GM19452 (cell line): ENCODE measurements around the gene PTH1R.

ENCODE experiments used
- ATAC-seq: cut with Tn5 transposase; IDR thresholded peaks from one replicate; pipeline ENCODE4 v1.9.1; 2021; ENCODE audit not compliant: unreplicated experiment

Gene PTH1R

GRCh38 chr3:46877406-46878125 is at the start of gene PTH1R:
Gene PTH1R, plus strand, starts transcription at chr3:46877721. Its CDS starts 5,839 bp downstream, at chr3:46883560.
- ATAC-seq, result no peak

- peak; percentile 91 for ATAC-seq
These were observed 47.8 kb upstream of the PTH1R start for GRCh38 chr3:46829699-46830208.

GRCh38 chr3:46830801-46831200 is 46.7 kb upstream of the PTH1R start:
- ATAC-seq, result no peak

DNA sequence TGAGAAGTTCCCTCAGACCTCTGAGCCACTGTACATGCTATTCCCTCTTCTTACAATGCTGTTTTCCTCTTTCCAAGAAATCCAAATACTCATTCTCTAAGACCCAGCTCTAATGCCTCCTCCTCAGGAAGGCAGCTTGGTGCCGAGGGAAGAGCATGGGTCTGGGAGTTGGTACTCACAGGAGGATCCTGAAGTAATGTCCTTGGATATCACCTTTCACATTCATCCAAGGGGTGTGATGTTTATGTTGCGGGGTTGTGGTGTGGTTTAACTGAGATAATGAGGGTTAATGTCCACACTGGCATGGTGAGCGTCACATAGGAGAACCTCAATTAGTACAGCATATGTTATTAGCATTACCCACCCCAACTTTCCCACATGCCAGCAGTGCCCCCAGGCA is 46.2 kb upstream of the PTH1R start:
- no peak for ATAC-seq

DNA sequence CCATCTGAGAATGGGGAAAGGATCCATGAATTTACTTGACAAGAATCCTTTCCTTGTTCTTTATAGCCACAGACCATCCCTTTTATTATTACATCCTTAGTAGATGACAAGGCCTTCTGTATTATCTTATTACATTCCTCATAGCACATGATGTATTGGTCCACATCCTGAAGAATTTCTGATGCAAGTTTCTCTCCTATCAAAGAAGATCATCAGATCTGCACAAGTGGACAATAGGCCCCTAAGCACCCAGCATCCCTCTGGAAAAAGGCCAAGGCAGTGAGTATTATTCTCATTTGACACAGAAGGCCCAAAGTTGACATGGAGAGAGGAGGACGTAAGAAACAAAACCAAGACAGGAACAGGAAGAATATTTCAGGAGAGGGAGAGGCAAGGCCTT is 45.7 kb upstream of the PTH1R start:
- no peak for ATAC-seq

DNA sequence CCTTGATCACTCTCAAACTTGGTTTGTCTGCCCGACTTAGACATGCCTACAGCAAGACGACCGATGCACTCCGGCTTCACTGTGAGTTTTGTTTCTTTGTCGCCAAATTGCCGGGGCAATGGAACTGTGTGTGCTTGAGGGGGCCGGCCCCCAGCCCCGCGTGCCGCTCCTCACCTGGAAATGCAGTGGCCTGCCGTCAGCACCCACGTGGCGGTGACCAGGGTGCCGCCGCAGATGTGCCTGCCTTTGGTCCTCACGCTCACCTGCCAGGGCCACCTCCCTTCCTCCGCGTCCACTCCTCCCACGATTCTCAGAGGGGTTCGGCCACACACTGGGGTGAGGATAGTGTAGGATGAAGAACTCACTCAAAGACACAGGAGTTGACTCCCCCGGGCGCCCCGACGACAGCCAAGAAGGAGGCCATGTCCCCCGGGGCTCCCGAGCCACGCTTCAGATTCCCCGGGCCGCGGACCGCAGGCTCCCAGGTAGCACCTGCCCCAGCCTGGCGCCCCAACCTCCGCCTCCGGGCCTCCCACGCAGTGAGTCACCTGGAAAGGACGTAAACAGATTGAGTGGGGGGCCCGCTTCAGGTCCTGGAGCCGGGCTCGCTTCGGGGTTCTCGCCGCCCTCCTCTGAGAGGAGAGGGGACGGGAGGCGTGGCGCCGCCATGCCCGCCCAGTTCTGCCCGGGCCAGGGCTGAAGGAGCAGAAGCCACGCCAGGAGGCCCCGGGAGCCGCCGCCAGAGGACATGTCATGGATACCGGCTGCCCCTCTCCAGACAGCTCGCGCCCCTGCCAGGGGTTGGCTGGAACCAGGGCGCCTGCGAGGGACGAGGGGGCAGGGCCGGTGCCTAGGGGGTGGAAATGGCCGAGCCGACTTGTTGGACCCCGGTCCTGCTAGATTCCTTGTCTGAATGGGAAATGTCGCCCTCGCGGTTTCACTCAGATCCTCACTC is 43.9 kb upstream of the PTH1R start:
- no peak for ATAC-seq

- ATAC-seq, result no peak
These were observed 42.5 kb upstream of the PTH1R start for GRCh38 chr3:46835054-46835453.

DNA sequence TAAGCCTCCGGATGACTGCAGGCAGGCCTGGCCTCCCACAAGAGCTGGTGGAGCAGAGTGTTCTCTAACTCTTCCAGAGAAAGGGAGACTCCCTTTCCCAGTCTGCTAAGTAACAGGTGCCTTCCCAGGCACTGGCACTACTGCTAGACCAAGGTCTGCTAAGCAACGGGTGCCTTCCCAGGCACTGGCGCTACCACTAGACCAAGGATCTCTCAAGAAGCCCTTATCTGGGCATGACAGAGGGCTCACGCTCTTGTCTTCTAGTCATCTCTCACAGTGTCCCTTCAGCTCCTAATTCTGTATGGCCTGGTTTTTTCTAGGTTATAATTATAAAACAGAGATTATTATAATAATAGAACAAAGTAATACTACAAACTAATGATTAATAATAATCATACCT is 42.0 kb upstream of the PTH1R start:
- ATAC-seq, result no peak

GRCh38 chr3:46838301-46838700 is 39.2 kb upstream of the PTH1R start:
- ATAC-seq, result no peak

DNA sequence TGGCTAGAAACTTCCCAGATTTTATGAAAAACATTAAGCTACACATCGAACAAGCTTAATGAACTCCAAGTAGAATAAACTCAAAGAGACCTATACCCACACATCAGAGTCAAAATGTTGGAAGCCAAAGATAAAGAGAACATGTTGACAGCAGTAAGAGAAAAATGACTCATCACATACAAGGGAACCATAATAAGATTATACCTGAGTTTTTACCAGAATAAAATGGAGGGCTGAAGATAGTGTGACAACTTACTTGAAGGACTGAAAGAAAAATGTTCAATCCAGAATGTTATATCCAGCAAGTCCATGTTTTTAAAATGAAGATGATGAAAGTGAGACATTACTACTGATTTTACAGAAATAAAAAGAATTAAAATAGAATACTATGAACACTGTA is 37.0 kb upstream of the PTH1R start:
- no peak for ATAC-seq

DNA sequence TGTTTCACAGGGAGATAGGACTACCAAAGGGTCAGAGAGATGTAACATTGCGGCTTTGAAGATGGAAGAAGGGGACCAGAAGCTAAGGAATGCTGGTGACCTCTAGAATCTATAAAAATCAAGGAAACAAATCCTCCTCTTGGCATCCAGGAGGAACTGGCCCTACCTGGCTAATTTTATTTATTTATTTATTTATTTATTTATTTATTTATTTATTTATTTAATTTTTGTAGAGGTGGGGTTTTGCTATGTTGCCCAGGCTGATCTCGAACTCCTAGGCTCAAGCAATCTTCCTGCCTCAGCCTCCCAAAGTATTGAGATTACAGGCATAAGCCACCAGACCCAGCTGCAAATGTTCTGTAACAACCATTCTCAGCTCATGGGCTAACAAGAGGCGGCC is 34.0 kb upstream of the PTH1R start:
- ATAC-seq, result no peak

DNA sequence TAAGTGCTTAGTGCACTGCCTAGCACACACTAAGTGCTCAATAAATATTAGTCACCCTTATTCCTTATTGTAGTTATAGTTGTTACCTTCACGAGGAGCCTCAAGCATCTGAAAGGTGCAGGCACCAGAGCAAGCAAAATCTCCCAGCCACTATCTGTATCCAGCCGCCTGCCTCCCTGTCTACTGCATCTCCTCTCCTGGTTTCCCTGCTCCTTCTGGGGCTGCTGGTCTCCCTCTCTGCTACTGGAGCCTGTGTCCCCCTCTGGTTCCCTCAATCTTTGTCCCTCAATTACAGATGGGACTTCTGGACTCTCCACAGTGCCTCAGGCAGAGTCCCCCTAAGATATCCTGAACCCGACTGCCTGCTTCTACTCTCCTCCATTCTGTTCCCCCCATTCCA is 33.1 kb upstream of the PTH1R start:
- ATAC-seq, result no peak

DNA sequence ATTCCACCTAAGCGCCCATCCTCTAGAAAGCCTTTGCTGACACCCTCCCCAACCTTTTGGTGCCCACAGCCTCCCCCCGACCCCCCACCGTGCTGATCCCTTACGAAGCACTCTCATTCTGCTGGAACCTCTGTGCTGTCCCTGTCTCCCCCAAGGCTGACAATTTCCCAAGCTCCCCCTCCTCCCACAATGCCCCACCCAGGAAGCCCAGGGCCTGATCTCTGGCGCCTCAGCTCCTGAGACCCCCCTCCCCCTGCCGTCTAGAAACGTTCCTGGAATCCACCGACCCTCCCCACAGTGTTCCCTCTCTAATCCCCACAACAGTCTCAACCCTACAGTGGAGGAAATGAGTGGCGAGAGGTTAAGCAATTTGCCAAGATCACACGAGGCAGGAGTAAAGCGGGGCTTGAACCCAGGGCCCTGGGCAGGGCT is 32.6 kb upstream of the PTH1R start:
- no peak for ATAC-seq

GRCh38 chr3:46845397-46845859 is 32.1 kb upstream of the PTH1R start:
- ATAC-seq, result peak; percentile 51

GRCh38 chr3:46845860-46846623 is 31.5 kb upstream of the PTH1R start:
- ATAC-seq, result peak; percentile 86

- no peak for ATAC-seq
These were observed 30.6 kb upstream of the PTH1R start for GRCh38 chr3:46846624-46847542.

DNA sequence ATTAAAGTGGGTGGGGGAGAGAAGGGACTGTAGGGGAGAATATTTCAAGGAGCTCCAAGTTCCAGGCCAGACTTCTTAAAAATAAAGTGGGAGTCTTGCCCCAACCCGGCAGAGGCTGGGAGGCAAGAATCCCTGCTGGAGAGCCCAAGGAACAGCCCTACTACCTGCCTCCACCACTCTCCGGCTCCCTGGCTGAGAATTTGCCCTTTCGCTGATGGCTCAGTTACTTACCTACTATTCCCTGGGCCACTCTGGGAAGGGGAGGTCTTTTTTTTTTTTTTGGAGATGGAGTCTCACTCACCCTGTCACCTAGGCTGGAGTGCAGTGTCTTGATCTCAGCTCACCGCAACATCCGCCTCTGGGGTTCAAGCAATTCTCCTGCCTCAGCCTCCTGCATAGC is 29.8 kb upstream of the PTH1R start:
- ATAC-seq, result no peak

DNA sequence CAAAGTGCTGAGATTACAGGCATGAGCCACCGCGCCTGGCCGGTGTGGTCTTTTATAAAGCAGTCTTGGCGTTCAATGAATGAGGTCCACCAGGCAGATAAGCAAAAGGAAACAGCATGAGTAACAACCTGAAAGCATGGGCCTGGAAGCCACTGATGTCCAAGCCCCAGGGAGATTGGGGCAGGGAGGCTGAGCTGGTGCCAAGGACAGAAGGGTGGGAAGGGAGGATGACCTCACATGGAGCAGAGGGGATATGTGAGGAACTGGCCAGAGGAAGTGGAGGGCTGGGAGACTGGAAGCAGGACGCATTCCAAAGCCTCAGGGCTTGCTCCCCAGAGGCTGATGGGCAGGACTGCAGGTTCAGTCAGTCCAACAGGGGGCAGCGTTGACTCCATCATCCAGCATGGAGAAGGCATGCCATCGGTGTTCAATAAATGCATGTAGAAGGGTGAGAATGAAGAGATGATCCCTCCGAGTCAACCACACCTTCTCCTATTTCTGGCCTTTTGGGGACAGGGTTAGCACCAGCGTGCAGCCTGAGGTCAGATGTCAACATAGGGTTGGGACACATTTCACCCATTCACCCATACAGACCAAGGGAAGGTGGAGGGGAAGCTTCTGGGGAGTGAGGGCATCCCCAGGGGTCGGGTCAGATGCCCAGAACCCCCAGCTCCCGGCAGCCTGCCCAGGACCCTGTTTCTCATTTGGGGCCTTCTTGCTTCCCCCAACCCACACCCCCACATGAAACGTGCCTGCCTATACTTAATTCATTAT is 29.1 kb upstream of the PTH1R start:
- no peak for ATAC-seq

DNA sequence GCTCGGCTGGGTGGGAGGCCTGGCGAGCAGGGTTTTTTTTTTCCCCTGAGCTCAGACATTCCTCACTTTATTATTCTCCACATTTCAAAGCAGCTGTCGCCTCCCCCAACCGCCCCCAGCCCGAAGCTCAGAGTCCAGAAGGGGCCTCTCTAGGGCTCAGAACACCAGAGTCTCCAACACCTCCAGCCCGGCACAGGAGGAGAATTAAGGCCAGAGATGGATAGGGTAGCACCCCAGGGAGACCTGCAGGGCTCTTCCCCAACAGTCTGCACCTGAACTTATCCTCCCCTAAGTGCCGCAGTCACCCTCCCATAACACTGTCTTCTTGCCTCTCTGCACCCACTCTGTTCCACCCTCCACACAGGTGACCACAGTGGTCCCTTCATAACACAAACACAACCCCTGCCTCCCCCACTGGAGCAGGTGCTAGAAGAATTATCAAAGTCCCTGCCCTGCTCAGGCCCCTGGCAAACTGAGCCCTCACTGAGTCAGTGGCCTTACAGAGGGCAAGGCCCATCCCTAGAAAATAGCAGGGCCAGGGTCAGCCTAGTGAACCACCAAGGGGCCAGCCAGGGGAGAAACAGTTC is 28.4 kb upstream of the PTH1R start:
- no peak for ATAC-seq
